GM12872 (cell line): Measurements from ENCODE around the gene TMCC2.

Source experiments
- CTCF ChIP-seq: IDR thresholded peaks from 3 replicates; pipeline ENCODE4 v1.5.1; 2011; ENCODE audit warnings: low read depth, mild to moderate bottlenecking, low read length, moderate library complexity; ENCODE audit not compliant: insufficient read depth

TMCC2 gene

GRCh38 chr1:205229399-205229871 is 1.7 kb downstream of the TMCC2 start:
- TF ChIP-seq CTCF = 0 out of 3 replicates have a peak, but pooled peaks have one; percentile 19

- TF ChIP-seq CTCF = no peak
These were observed 2.4 kb downstream of the TMCC2 start for GRCh38 chr1:205229916-205230700.

- no peak for TF ChIP-seq CTCF
These were observed 3.2 kb downstream of the TMCC2 start for GRCh38 chr1:205230982-205231381.

GRCh38 chr1:205232127-205232820 is 4.5 kb downstream of the TMCC2 start:
- no peak for TF ChIP-seq CTCF

GRCh38 chr1:205232945-205233397 is 5.2 kb downstream of the TMCC2 start:
- TF ChIP-seq CTCF = no peak

- TF ChIP-seq CTCF = no peak
These were observed 8.2 kb downstream of the TMCC2 start for GRCh38 chr1:205235951-205236350.

GRCh38 chr1:205236526-205236925 is 8.8 kb downstream of the TMCC2 start:
- no peak for TF ChIP-seq CTCF
